ENCODE measurements around the gene KIF17.

- TF ChIP-seq, protein P1, sequence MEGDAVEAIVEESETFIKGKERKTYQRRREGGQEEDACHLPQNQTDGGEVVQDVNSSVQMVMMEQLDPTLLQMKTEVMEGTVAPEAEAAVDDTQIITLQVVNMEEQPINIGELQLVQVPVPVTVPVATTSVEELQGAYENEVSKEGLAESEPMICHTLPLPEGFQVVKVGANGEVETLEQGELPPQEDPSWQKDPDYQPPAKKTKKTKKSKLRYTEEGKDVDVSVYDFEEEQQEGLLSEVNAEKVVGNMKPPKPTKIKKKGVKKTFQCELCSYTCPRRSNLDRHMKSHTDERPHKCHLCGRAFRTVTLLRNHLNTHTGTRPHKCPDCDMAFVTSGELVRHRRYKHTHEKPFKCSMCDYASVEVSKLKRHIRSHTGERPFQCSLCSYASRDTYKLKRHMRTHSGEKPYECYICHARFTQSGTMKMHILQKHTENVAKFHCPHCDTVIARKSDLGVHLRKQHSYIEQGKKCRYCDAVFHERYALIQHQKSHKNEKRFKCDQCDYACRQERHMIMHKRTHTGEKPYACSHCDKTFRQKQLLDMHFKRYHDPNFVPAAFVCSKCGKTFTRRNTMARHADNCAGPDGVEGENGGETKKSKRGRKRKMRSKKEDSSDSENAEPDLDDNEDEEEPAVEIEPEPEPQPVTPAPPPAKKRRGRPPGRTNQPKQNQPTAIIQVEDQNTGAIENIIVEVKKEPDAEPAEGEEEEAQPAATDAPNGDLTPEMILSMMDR (IDR thresholded peaks at IDR 0.05) = no peak
- TF ChIP-seq NRF1 (IDR thresholded peaks at IDR 0.05; ENCODE audit: low read depth, low read length) (no peak), PBX3 (IDR thresholded peaks at IDR 0.05) (no peak)
Observed at GRCh38 chr1:20693623-20694022, 24.2 kb downstream of the KIF17 start.

Data from SK-N-SH (cell line).